GM12872 (cell line): ENCODE measurements around the gene NELL2.

Experiments
- TF ChIP-seq, protein P1 (sequence below): IDR thresholded peaks from 3 replicates; pipeline ENCODE4 v1.5.1; 2011; ENCODE audit warnings: low read depth, mild to moderate bottlenecking, low read length, moderate library complexity; ENCODE audit not compliant: insufficient read depth

Gene NELL2

DNA sequence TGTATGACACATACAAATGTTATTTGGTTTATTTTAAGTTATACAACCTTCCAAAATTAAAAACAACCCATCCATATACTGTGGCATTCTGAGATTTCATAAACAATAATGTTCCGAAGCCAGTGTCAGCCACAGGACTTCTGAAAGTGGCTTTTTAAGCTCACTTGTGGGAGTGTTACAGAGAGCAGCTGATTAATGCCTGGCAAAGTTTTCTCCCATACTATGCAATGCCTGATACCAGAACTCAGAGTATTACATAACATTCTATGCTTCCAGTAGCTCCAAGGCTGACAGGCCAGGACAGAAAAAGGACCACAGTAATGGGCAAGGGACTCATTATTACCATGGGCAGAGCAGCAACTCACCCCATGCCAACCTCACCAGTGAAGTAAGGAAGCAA, 29.3 kb downstream of the NELL2 start:
- TF ChIP-seq, protein P1, sequence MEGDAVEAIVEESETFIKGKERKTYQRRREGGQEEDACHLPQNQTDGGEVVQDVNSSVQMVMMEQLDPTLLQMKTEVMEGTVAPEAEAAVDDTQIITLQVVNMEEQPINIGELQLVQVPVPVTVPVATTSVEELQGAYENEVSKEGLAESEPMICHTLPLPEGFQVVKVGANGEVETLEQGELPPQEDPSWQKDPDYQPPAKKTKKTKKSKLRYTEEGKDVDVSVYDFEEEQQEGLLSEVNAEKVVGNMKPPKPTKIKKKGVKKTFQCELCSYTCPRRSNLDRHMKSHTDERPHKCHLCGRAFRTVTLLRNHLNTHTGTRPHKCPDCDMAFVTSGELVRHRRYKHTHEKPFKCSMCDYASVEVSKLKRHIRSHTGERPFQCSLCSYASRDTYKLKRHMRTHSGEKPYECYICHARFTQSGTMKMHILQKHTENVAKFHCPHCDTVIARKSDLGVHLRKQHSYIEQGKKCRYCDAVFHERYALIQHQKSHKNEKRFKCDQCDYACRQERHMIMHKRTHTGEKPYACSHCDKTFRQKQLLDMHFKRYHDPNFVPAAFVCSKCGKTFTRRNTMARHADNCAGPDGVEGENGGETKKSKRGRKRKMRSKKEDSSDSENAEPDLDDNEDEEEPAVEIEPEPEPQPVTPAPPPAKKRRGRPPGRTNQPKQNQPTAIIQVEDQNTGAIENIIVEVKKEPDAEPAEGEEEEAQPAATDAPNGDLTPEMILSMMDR = no peak

DNA sequence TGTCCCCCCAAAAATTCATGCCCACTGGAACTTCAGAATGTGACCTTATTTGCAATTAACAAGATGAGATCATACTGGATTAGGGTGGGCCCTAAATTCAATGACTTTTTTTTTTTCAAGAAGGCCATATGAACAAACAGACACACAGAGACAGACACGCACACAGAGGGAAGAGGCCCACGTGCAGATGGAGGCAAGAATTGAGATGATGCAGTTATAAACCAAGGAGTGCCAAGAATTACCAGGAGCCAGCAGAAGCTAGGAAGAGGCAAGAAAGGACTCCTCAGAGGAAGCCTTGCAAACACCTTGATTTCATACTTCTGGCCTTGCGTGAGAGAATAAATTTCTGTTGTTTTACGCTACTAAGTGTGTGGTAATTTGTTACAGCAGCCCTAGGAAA, 33.4 kb downstream of the NELL2 start:
- TF ChIP-seq, protein P1 = no peak

DNA sequence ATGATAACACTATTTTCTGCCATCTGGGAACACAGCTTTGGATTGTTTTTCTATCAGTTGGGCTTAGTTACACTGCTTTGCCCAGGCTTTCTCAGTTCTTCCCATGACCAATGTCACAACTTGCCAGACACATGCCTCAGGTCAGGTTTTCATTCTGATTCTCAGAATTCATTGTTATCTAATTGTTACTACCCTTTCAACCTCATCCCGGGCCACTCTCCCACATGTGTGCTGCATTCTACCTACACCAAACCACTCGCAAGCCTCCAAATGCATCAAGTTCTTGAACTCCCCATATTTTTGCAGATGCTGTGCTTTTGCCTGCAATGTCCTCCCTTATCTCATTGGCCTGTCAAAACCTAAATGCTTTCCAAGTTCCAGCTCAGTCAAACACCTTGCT, 36.3 kb downstream of the NELL2 start:
- TF ChIP-seq, protein P1 = no peak

DNA sequence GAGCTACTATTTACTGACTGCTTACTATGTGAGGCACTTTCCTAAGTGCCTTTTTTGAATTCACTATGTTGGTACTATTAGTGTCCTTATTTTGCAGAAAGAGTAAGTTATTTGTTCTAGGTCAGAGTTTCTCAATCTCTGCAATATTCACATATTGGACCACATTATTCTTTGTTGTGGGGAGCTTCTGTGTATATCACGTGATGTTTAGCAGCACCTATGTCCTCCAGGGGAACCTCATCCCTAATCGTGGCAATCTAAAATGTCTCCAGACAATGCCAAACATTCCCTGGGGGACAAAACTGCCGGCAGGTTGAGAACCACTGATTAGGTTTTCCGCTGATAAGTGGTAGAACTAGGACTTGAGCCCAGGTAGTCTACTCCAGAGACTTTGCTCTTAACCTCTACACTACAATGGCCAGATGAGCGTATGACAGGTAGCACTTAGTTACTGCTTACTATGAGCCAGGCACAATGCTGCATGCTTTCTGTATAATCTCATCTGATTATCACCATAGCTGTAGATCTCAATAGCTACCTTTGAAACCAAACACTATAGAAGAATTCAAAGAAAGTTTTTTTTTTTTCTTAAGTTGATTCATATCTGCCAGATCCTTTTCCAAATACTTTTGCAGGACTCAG, 38.9 kb downstream of the NELL2 start:
- TF ChIP-seq, protein P1 = no peak

DNA sequence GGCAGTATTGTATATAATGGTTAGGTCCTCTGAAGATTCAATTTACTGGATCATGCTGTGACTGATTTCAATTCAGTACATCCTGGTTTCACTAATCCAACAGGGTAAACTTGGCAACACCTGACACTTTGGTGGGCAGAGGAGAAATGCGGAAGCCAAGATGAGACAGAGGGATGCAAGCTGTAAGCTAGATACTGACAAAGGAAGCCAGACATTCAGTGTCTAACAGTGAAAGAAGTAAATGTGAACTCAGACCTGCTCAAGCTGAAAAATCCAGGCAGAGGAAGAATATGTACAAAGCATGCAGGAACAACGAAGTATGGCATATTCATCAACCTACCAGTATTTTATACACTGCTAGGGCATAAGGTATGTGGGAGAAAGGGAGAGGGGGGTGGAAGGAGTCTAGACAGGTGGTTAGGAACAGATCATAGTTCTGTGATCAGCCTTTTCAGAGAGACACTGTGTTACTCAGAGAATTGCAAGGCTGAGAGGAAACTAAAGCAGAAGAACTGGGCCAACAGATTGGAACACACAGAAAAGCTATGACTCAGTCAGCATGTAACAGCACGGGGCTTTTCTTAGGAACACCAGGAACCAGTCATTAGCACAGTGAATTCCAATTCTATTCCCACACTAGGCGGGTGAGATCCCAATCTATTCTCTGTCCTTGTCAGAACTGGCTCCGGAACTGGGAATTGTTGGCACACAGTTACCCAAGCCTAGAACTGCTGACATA, 40.3 kb downstream of the NELL2 start:
- TF ChIP-seq, protein P1 = no peak

DNA sequence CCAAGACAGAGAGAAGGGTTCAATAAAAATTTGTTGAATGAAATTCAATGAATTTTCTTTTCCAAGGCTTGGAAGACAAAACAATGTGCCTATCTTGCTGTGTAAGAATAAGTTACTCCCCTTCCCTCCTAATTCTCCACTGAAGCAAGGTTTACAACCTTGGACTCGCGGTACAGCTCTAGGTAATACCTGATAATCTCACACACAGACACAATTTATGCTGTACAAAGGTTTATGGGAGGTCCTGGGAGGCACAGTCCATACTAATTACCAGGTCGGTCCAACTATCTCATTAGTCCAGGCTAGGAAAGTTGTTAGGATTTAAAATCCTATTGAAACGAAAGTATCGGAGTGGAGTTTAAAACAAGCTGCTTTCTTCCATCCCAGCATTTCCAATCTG, 42.6 kb downstream of the NELL2 start:
- TF ChIP-seq, protein P1 = no peak

DNA sequence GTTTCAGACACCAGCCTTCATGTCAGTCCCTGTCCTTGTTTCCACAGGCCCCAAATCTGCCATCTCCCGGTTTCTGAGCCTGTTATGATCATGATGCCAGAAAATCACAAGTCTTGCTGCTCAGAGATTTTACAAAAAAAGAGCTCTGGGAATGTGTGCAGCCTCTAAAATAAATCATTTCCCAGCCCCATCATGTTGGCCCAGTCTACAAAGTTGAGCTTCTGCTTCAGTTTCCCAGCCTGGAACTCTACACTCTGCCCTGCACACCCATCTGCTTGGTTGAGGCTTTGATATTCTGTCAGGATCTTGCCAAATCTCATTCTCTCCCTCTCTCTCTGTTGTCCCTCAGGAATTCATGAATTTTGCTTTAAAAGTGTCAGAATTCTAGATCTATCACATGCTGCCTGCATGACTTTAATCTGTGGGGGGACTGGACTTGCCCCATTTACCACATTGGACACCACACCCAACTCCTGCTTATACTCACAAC, 45.5 kb downstream of the NELL2 start:
- TF ChIP-seq, protein P1 = no peak
